Suprapubic skin (tissue), 4 donors: ENCODE results near the gene RRP12.

ENCODE experiments used
- CTCF ChIP-seq, 2 donors: fragments of 200-600 bp in 1 of 2; fragments of 450-650 bp in 1 of 2; sonication (generic) in 1 of 2; IDR thresholded peaks; one replicate each; pipeline ENCODE4 v1.5.1; 2016 to 2019; ENCODE audit warnings: antibody characterized with exemption in 2 of 2, mild to moderate bottlenecking in 1 of 2, moderate library complexity in 1 of 2
- EP300 ChIP-seq: sonication (generic); formaldehyde crosslinking; IDR thresholded peaks from one replicate; pipeline ENCODE4 v1.6.1; 2017; ENCODE audit warnings: antibody characterized with exemption
- POLR2A ChIP-seq, 2 donors: fragments of 450-650 bp; IDR thresholded peaks; one replicate each; pipeline ENCODE4 v1.6.1; 2017; ENCODE audit warnings: antibody characterized with exemption in 2 of 2, mild to moderate bottlenecking in 2 of 2, moderate library complexity in 2 of 2
- POLR2AphosphoS5 ChIP-seq, 3 donors: sonication (generic); formaldehyde crosslinking; IDR thresholded peaks; one replicate each; pipeline ENCODE4 v1.6.1; 2017; ENCODE audit warnings: antibody characterized with exemption in 3 of 3

- TF ChIP-seq POLR2A (IDR thresholded peaks at IDR 0.05), result no peak
- no peak for TF ChIP-seq CTCF (IDR thresholded peaks at IDR 0.05)
- TF ChIP-seq POLR2AphosphoS5 (IDR thresholded peaks at IDR 0.05), result no peak
- no peak for TF ChIP-seq EP300
Observed at GRCh38 chr10:97378933-97379921, 21.9 kb downstream of the RRP12 start.
